ENCODE measurements around the gene ADTRP. TPM values are rescaled to one million over a fixed set of nuclear protein-coding genes. Genes with fewer than 3 reads are reported as not detected.

ADTRP gene
- total RNA-seq, 1 experiment from 2014 or later = 0.25 TPM

DNA sequence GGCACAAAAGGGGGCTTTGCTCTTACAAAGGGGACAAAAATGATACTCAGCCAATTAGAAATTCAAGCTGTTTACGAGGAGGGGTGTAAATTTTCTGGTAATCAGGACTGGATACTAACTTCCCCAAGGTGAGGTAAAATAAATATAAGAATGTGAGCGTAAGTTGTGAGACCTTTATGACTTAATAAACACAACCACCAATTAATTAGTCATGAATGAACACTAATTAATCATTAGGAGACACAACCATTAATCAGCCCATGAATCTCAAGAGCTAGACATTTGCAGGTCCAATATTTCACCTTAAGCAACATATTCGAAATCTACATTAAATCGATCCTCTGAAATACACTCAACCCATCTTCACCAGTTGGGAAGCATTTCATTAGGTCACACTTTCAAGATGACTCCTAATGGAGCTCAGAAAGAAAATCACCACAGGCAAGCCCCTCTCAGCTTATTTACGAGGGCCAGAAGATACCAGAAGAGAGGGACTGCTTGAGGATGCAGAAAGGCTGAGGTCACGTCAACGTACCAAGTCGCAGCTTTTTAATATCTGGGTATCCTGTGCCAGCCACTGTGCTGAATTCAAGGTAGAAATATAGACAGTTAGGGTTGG is 2.7 kb downstream of the ADTRP start:
- DNase-seq (ENCODE audit: extremely low read depth, low read depth) = no peak

DNA sequence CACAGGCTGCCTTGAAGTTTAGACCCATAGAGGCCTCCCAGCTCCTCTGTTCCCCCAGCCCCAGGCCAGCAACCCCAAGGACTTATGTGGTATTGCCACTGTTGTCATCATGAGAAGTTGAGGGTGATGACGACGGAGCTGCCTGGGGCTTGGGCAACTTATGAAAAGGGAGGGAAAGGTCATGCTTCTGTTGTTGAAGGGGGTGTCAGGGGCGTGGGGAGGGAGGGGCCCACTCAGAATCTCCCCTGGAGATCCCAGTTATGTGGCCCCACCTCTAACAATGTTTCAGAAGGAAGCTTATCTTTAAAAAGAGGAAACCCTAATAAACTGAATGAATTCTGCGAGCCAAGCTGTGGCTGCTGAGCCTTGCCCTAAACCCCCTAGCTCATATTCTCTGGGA is 4.2 kb downstream of the ADTRP start:
- no peak for DNase-seq (ENCODE audit: extremely low read depth, low read depth)

DNA sequence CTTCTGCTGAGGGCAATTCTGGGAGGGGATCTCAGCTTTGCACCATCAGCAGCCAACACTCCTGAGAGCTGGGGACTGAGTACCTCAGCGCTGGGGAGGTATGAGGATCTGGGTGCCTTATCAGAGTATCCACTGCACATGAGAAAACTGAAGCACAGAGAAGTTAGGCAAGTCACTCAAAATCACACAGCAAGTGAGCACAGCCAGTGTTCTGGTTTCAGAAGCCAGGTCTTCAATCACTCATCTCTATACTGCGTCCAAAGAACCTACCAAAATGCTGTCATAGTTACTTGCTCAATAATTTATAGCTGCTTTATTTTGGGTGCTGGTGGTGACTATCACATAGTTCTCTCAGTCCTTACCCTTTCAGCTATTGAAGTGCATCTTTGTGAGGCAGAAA is 5.0 kb downstream of the ADTRP start:
- no peak for DNase-seq (ENCODE audit: extremely low read depth, low read depth)

DNA sequence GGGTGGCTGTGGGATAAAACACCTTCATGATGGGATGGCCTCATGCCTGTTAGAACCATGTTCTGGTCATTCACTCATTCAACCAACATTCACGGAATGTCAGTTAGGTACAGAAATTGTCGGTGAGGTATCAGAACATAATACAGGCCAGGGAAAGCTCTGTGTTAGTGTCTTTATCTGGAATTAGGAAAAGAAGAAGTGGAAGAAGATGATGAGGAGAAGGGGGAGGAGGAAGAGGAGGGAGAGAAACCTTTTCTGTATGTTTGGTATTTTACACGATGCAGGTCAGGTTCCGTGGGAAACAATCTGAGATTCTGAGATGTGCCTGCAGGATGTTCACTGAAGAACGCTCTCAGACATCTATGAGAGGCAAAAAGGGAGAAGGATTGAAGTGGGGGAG is 5.6 kb downstream of the ADTRP start:
- no peak for DNase-seq (ENCODE audit: extremely low read depth, low read depth)

DNA sequence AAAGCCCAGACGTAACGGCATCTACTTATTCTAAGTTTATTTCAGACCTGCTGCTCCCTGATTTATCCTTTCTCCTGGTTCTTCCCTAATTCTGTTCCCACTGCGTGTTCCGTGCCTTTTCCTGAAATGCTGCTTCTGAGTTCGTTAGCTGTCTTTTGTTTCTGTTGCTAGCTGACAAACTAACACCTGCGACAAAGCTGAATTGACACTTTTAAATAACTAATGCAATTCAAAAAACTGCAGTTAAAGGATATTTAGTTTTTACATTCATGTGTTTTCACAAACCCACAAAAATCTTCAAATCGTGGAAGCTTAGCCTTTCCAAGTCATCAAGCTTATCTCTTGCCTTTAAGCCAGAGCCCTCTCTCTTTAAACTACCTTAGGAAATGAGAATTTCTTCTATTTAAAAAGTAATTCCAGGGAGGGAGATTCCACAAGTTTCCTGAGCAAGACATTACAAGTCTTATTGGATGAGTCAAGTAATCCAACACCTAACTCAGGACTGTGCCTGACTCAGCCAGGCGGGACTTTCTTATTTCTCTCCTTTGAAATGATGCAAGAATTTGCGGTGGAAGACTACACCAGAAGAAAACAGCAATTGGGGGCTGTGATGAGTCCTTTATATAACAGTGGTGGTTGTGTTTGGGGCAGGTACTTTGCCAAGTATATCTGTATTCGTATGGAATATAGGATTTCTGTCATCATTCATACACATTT is 6.3 kb downstream of the ADTRP start:
- DNase-seq (ENCODE audit: extremely low read depth, low read depth) = peak; percentile 38

DNA sequence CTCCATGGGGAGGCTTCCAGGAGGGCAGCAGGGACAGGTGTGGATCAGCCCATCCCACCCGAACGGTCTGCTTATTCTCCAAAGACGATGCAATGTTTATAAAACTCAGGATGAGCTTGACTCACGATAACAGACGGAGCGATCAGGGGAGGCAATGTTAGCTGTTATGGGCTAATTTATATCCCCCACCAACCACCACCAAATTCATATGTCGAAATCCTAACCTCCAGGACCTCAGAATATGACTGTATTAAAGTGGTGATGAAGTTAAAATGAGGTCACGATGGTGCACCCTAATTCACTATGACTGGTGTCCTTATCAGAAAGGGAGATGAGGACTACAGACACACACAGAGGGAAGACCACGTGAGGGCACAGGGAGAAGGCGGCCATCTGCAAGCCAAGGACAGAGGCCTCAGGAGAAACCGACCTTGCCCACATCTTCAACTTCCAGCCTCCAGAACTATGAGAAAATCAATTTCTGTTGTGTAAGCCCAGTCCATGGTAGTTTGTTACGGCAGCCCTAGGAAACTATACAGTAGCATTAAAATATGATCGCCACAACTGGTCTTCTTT is 7.0 kb downstream of the ADTRP start:
- DNase-seq (ENCODE audit: extremely low read depth, low read depth) = no peak

DNA sequence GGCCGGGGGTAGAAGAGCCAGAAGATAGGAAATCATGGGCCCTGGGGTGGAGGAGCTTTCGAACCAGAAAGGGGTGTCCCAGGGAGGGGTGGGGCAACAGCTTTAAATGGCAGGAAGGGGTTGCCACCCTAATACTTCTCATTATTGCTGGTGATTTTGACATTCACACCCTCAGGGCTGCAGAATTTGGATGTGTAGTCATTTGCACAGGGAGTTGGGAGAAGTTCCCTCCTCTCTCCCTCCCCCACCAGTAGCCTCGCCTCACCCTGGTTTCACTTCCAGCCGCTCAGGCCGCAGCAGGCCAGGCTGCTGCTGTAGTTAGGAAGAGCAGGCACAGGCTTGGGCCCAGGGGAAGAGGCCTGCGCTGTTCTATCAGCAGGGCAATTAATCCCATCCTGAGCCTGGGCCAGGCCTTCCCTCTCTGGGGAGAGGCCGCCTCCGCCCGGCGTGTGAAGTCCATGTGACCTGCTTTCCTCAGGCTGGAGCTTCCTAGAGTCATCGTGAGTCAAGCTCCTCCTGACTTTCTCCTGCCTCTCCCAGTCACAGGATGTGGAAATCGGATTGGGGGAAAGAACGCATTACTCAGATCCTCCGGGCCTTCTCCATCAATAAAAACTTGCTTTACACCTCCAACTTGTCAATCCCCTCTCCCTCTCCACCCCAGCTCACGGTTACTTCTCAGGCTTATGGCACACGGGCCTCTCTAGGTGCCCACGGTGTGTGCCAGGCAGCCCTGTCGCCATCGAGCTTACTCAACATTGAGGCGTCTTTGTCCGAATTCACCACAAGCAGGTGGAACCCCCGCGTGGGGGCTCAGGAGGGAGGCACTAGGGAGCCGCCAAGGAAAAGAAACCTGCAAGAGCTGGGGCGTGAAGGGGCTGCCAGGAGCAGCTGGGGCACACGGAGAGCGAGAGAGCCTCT is 7.8 kb downstream of the ADTRP start:
- peak; percentile 82 for DNase-seq (ENCODE audit: extremely low read depth, low read depth)

DNA sequence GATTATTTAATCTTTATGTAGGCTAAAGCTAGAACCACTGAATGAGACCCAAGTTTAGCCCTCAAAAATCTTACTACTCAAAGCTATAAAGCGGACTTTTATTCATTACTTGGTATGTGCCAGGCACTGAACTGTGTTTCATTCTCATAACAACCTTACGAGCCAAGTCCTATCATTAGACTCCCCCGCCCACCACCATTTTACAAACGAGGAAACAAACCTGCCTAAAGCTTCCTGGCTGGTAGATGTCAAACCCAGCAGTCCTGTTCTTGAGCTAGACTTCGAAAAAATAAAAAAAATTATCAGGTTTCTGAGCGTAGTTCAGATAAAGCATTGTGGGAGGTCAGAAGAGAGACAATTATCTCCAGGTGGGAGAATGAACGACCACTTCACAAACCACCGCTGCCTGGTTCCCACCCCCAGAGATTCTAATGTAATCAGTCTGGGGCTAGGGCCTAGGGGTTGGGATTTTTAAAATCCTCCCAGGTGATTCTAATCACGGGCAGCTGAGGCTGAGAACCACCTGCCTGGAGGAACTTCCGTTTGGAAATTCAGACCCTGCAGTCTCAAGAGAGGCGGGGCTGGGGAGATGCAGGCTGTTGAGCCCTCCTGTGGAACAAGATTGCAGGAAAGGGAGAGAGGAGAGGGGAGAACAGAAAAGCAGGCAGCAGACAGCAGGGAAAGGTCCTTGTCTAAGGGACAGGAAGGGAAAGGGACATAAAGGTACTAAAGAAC is 8.6 kb downstream of the ADTRP start:
- DNase-seq (ENCODE audit: extremely low read depth, low read depth) = no peak

DNA sequence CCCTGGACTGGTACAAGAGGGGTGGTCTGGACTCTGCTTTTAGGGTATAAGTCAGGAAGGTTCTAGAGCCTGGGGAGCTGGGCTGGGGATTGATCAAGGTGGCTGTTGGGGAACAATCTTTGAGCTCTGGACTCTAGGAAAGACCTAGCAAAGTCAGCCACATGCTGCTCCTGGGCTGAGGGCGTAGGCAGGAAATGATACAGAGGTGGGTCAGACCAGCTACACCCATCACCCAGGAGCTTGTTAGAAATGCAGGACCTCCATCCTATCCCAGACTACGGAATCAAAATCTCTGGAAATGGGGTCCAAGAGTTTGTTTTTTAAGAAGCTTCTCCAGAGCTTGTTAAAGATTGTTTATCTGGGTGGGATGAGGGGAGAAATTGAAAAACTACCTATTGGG is 9.4 kb downstream of the ADTRP start:
- DNase-seq (ENCODE audit: extremely low read depth, low read depth) = no peak

DNA sequence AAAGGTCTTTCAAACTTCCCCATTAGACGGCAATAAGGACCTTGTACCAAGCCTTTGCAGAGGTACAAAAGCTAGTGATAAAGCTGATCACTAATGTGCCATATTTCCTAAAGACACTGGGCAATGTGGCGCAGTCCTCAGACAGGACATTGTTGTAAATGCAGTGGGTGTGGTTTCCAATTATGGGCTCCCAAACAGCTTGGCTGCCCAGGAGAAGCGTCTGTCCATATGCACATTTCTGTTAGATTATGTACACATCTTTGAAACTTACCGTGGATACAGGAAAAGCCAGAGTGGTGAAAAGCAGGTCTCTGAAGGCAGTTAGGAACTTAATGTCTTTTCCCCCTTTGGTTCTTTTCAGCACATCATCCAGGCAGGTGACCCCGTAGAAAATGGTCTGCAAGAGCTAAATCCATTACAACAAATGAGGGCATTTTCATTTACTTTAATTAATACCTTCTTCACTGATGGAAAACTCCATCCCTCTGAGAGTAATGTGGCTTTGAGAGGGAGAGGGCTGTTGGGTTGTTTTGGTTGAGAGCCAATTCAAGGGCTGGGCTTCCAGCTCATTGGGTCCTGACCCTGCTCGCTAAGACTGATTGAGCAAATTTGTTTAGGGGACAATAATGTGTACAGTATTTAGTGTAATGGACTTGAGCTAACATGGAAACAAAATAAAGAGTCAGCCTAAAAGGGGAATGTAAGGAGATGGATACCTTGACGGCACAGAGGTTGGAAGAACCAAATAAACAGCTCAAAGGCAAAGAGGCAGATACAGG is 10.4 kb downstream of the ADTRP start:
- DNase-seq (ENCODE audit: extremely low read depth, low read depth) = no peak

DNA sequence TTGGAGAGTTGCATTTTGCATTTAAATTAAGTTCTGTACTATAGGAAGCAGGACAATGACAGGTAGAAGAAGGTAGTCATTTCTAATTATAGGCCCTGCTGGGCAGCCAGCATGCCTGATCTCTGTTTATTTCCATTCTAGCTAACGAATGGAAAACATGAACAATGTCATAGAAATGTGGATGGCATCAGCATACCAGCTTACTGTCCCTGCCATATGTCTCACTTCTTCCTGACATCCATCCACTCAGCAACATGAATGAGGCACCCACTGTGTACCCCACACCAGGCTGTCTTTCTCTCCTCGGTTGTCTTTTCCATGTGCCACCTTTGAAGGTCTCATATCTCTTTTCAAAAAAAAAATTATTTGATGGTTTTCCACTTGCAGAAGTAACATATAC is 11.1 kb downstream of the ADTRP start:
- DNase-seq (ENCODE audit: extremely low read depth, low read depth) = no peak

DNA sequence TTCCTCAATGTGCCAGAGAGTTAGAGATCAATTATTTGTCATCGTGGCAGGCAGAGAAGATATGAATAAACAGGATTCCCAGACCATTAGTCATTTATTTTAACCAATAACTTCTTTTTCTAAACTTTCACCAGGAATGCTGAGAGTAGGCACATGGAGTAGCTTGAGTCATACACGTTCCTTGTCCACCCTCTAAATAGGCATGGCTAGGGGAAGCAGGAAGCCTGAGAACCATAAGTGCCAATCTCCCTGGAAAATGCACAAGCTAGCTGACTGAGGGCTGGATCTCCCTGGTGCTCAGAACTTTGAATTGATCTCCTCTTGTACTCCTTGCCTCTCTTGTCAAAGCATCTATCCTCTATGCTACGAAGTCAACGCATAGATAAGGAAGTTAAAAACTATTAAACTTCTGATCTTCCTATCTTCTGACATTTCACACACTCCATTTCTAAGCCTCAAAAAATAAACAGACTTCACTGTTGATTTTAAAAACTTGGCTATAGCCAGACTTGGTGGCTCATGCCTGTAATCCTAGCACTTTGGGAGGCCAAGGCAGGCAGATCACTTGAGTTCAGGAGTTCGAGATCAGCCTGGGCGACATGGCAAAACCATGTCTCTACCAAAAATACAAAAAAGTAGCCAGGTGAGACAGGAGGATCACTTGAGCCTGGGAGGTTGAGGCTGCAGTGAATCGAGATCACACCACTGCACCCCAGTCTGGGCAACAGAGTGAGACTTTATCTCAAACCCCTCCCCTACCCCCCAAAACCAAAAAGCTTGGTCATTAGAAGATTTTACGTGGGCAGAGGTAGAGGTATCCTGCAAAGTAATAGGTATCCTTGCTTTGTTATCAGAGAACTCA is 11.8 kb downstream of the ADTRP start:
- peak; percentile 28 for DNase-seq (ENCODE audit: extremely low read depth, low read depth)

DNA sequence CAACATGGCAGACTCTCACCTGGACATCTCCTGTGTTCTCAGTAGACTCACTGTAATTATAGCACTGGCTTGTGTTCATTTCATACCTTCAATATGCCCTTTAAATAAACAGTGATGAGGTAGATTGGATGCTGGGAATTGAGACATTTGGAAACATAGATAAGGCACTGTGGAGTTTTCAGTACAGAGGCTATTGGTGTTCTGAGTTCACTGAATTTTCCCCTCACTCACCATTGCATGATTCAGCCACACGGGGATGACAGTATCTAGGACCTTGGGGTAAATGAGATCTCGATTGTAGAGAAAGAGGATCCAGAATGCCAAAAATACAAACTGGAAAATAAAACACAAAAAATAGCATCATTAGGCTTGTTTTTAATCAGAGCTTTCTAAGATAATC is 12.6 kb downstream of the ADTRP start:
- no peak for DNase-seq (ENCODE audit: extremely low read depth, low read depth)

DNA sequence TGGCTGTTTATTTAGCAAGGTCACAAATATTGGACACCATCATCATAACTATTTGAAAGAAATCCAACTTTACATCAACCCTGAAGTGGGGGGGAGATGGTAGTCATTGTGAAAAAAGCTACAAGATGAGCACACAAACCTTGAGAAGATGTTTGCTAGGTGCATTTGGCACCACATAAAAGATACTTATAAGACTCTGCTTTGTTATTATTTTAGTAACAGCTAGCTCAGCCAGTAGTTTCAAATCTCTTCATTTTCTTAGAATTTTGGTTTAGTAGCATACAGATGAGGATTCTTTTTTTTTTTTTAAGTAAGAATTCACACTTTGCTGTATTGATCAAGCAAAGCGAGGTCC is 14.4 kb downstream of the ADTRP start:
- no peak for DNase-seq (ENCODE audit: extremely low read depth, low read depth)

DNA sequence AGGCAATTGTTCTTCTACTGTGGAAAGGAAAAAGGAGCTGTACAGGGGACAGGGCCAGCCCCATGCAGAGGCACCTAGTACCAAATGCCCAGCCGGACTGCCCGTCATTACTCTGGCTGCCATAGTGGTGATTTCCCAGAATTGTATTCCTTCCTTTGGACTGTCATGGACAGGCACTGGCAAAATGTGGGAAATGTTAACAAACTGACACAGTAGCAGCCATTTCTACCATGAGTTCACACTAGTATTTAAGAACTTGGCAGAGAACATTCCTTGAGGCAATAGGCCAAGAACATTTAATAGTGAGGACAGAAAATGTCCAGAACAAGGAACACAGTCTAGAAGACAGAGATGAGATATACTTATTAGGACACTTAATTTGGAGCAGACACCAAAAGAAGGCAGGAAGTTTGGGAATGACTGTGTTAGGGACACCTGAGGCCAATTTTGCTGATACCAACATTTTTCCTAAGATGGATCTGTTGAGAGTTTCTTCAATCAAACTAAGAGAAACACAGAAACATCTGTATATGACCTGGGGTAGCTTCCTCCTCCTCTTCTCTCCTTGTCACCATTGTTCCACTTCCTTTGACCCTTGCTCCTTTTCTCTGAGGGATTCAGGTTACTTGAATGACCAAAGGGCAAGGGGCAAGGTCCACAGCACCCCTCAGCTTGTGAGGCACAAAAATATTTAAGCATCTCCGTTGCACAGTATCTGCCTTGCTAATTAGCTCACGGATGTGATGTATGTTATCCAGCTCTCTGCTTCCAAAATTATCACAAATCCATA is 14.9 kb downstream of the ADTRP start:
- DNase-seq (ENCODE audit: extremely low read depth, low read depth) = no peak

DNA sequence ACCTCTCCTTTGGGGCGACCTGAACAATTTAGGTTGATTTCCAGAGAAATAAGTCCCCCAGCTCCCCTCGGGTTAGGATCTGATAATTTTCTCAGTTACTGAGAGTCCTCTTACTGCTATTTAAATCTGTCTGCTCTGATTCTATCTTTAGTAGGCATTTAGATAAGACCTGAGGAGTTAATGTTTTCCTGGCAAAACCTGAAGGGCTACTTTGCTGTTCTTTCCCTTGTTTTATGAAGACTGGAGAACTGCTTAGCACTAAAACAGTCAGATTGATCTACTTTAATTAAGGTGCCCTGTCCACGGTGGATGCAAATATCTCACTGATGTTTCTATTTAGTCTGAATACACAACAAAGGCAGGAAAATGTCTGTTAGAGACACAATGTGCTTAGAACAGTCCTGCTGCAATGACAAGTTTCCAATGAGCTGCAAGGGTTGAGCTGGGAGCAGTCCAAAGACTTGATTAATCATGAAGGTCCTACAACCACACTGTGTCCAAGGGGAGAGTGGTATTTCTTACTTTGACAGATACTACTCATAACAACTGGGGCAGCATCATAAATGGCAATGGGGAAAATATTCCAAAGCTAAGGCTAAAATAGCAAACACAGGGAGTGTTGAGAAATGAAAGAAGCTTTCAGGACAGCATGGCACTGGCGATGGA is 15.7 kb downstream of the ADTRP start:
- DNase-seq (ENCODE audit: extremely low read depth, low read depth) = no peak

DNA sequence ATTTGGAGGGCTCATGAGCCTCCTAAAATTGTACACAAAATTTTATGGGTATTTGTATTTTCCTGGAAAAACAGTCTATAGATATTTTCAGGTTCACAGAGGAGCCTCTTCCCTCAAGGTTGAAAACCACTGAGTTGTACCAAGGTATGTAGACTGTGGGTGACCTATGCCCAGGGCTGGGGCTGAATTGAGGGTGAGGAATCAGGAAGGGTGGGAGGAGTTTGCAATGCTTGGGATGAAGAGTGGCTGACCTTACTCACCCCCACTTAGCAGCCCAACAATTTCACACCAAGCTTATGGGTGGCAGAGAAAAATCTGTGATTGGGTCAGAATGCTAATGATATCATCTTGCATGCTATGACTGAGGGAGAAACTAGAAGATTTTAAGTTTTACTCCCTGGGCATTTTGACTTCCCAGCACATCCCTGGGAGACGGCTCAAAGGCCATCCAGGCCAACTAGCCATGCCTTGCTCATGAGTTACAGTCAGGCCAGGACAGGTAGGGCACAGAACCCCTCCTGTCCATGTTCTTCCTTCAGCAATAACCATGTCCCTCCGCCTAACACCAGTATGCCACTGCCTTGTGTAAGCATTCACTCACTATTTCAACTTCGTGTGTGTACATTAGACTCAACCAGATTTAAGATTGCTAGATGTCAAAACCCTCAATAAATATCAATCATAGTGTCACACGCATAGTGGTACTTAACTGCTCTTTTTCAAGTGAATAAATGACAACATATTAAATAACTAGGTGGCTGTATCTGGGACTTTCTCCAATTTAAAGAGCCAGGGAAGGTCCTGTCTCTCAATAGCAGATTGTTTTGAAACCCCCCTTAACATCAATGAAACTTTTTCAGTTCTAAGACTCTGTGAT is 16.6 kb downstream of the ADTRP start:
- no peak for DNase-seq (ENCODE audit: extremely low read depth, low read depth)
